ENCODE measurements around the gene CPE.

Gene CPE

DNA sequence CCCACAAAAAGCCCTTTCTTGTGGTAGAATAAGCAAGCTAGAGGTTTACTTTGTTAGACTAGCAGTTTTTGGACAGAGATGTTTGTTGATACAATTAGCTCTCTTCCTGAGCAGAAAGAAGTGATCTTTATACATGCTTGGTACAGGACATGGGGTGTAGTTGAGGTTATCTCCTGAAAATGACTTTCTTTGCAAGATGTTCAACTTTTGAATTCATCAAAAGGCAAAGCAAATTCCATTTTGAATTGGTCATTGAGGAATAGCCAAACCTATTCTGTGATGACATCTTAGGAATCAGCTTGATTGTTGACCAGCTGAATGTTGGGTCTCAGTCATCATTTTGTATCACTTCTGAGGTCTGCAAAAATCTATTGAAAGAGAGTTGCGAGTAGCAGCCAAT lies 3.8 kb downstream of the CPE start:
- Mint-ChIP-seq H3K4me1 (peaks cover 7% of the 10 kb centered on the region), H3K4me3 (no peak overlapping the region), H3K27ac (no peak overlapping the region), H3K9me3 (no peaks in the 10 kb centered on the region), H3K27me3 (peaks cover 43% of the 10 kb centered on the region)
- ATAC-seq (no peak), DNase-seq (no peak)

DNA sequence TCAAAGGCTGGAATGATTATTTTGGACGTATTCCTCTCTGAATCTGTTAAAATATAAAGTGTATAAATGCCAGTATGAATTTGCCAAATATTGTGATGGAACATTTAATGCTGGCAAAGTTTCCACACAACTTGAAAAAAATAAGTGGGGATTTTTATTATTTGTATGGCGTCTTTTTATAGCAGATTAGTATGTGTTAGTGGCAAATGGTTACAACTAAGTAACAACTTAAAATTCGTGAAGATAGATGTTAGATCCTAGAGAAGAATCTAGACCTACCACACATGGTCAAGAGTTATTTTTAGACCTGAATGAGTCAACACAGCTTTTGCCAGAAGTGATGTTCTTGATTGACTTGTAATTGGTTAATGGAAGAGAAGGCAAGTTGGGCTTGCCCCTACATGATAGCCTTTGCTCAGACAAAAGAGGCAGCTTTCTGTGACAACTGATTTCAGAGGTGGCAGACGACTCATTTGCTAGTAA lies 4.8 kb downstream of the CPE start:
- ATAC-seq (no peak), DNase-seq (no peak)
- no peak overlapping the region for H3K27ac Mint-ChIP-seq
- peaks cover 41% of the 10 kb centered on the region for H3K27me3 Mint-ChIP-seq
- no peaks in the 10 kb centered on the region for H3K9me3 Mint-ChIP-seq
- no peak overlapping the region for H3K4me3 Mint-ChIP-seq
- H3K4me1 Mint-ChIP-seq: peaks cover 5% of the 10 kb centered on the region

- peaks cover 37% of the 10 kb centered on the region for H3K27me3 Mint-ChIP-seq
- ATAC-seq: no peak
- no peak for DNase-seq
- H3K27ac Mint-ChIP-seq: no peak overlapping the region
- no peaks in the 10 kb centered on the region for H3K4me1 Mint-ChIP-seq
- no peak overlapping the region for H3K4me3 Mint-ChIP-seq
- no peaks in the 10 kb centered on the region for H3K9me3 Mint-ChIP-seq
Observed at GRCh38 chr4:165384186-165384585, 5.4 kb downstream of the CPE start.

- Mint-ChIP-seq H3K27ac (no peak overlapping the region), H3K4me3 (no peak overlapping the region), H3K9me3 (no peaks in the 10 kb centered on the region), H3K27me3 (peaks cover 33% of the 10 kb centered on the region), H3K4me1 (no peaks in the 10 kb centered on the region)
- DNase-seq (no peak), ATAC-seq (no peak)
Observed at GRCh38 chr4:165384598-165384997, 5.8 kb downstream of the CPE start.

- Mint-ChIP-seq H3K9me3 (no peaks in the 10 kb centered on the region), H3K4me3 (no peak overlapping the region), H3K4me1 (no peaks in the 10 kb centered on the region), H3K27me3 (peaks cover 28% of the 10 kb centered on the region), H3K27ac (no peak overlapping the region)
- no peak for ATAC-seq
- no peak for DNase-seq
Observed at GRCh38 chr4:165385126-165385525, 6.3 kb downstream of the CPE start.

GRCh38 chr4:165386328-165386727 lies 7.5 kb downstream of the CPE start:
- no peaks in the 10 kb centered on the region for H3K9me3 Mint-ChIP-seq
- no peak overlapping the region for H3K27ac Mint-ChIP-seq
- DNase-seq (no peak), ATAC-seq (no peak)
- no peak overlapping the region for H3K4me3 Mint-ChIP-seq
- peaks cover 27% of the 10 kb centered on the region for H3K27me3 Mint-ChIP-seq
- H3K4me1 Mint-ChIP-seq: no peaks in the 10 kb centered on the region

GRCh38 chr4:165388756-165389155 lies 9.9 kb downstream of the CPE start:
- no peak overlapping the region for H3K27ac Mint-ChIP-seq
- DNase-seq: no peak
- peaks cover 17% of the 10 kb centered on the region for H3K27me3 Mint-ChIP-seq
- no peaks in the 10 kb centered on the region for H3K4me1 Mint-ChIP-seq
- no peak overlapping the region for H3K4me3 Mint-ChIP-seq
- no peaks in the 10 kb centered on the region for H3K9me3 Mint-ChIP-seq
- ATAC-seq: no peak

DNA sequence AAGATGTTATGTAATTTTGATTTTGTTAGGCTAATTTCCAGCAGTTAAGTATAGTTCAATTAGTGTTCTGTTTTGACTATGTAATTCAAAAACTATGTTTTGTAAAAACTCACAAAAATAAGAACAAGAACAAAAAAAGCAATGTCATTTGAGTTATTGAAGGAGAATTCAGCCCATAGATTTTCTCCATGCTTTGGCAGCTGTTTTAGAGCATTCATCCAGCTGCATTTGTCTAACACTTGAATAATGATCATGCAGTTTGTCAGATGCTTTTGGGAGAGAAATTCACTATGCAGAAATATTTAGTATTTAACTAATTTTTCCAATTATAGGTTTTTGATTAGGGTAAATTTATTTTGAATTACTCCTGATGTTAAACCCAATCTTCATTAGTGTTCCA lies 14.2 kb downstream of the CPE start:
- Mint-ChIP-seq H3K4me3 (no peak overlapping the region), H3K27ac (no peak overlapping the region), H3K4me1 (no peaks in the 10 kb centered on the region), H3K27me3 (peaks cover 8% of the 10 kb centered on the region), H3K9me3 (no peaks in the 10 kb centered on the region)
- DNase-seq: no peak
- no peak for ATAC-seq

DNA sequence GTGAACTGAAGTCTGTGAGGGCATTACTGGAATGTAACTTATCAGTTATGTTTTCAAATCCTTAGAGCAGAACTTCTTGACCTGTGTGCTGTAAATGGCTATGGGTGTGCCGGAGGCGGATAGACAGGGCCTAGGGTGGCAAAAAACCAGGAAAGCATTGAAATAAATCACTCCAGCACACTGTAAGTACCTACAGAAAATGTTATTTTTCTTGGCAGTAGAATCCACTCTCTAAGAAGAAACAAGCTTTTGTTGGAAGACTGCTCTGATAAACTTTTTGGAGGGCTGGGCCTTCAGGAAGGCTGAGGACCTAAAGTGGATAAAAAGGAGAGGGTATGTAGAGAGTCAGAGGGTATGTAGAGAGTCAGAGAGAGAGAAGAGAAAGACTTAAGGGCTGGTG lies 14.9 kb downstream of the CPE start:
- no peak for ATAC-seq
- no peaks in the 10 kb centered on the region for H3K4me1 Mint-ChIP-seq
- no peak overlapping the region for H3K27ac Mint-ChIP-seq
- no peak for DNase-seq
- peaks cover 1% of the 10 kb centered on the region for H3K27me3 Mint-ChIP-seq
- no peak overlapping the region for H3K4me3 Mint-ChIP-seq
- no peaks in the 10 kb centered on the region for H3K9me3 Mint-ChIP-seq

- Mint-ChIP-seq H3K27me3 (no peaks in the 10 kb centered on the region), H3K4me1 (no peaks in the 10 kb centered on the region), H3K4me3 (no peak overlapping the region), H3K9me3 (no peaks in the 10 kb centered on the region), H3K27ac (no peak overlapping the region)
- DNase-seq: no peak
- ATAC-seq: no peak
Observed at GRCh38 chr4:165394275-165394674, 15.5 kb downstream of the CPE start.

DNA sequence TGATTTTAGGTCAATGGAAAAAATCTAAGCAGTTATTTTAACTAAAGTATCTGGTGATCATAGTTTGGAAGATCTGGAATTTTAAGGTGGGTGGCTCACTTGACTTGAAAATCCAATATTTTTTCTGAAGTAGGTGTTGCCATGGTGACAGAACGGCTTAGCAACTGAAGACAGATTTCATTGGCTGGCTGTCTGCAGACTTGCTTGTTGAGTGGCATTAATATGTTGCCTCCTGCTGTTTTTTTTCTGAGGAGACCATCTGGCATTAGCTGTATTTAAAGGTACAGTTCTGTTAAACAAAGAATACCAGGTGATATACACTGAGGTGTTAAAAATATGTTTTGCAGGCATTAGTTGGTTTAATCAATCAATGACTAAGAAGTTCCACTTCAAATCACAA lies 19.8 kb downstream of the CPE start:
- Mint-ChIP-seq H3K9me3 (no peaks in the 10 kb centered on the region), H3K4me1 (no peaks in the 10 kb centered on the region), H3K27me3 (no peaks in the 10 kb centered on the region), H3K27ac (no peak overlapping the region), H3K4me3 (no peak overlapping the region)
- ATAC-seq (no peak), DNase-seq (no peak)

DNA sequence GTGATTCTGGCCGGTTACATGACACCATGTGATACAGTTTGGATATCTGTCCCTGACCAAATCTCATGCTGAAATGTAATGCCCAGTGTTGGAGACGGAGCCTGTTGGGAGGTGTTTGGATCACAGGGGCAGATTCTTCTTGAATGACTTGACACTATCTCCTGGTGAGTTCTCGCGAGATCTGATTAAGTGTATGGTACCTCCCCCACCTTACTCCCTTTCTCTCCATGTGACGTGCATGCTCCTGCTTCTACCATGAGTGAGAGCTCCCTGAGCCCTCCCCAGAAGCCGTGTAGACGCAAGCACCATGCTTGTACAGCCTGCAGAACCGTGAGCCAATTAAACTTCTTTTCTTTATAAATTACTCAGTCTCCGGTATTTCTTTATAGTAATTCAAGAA lies 23.6 kb downstream of the CPE start:
- Mint-ChIP-seq H3K27ac (no peak overlapping the region), H3K27me3 (no peaks in the 10 kb centered on the region), H3K4me1 (no peaks in the 10 kb centered on the region)

DNA sequence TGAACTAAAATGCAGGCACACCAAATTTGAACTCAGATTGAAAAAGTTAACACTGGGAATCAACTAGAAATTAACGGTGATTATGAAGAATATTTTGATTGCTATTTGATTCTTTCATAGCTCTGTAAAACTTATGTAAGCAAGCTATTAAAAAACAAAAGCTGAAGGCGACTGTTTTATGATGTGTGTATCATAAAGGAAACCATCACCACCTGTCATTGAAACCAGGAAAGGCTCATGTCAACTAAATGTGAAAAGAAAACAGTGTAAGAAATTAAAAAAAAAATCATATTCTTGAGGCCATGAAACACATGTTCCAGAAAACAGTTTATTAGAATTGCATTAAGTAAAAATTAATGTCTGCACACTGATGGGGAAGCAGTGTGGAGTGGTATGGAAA lies 24.2 kb downstream of the CPE start:
- Mint-ChIP-seq H3K27me3 (no peaks in the 10 kb centered on the region), H3K9me3 (no peaks in the 10 kb centered on the region), H3K27ac (no peak overlapping the region), H3K4me3 (no peak overlapping the region), H3K4me1 (no peaks in the 10 kb centered on the region)
- DNase-seq (no peak), ATAC-seq (no peak)

More for the DNA sequence above, 23.6 kb downstream of the CPE start:
- ATAC-seq (no peak), DNase-seq (no peak)
- Mint-ChIP-seq H3K4me3 (no peak overlapping the region), H3K9me3 (no peaks in the 10 kb centered on the region)

GRCh38 chr4:165403637-165404036 lies 24.8 kb downstream of the CPE start:
- ATAC-seq: no peak
- Mint-ChIP-seq H3K9me3 (no peaks in the 10 kb centered on the region), H3K4me3 (no peak overlapping the region), H3K27ac (no peak overlapping the region), H3K27me3 (no peaks in the 10 kb centered on the region), H3K4me1 (no peaks in the 10 kb centered on the region)
- no peak for DNase-seq

- no peak for ATAC-seq
- H3K4me1 Mint-ChIP-seq: no peaks in the 10 kb centered on the region
- no peak for DNase-seq
- no peaks in the 10 kb centered on the region for H3K9me3 Mint-ChIP-seq
- no peaks in the 10 kb centered on the region for H3K27me3 Mint-ChIP-seq
- H3K27ac Mint-ChIP-seq: no peak overlapping the region
- H3K4me3 Mint-ChIP-seq: no peak overlapping the region
Observed at GRCh38 chr4:165404080-165404479, 25.3 kb downstream of the CPE start.

DNA sequence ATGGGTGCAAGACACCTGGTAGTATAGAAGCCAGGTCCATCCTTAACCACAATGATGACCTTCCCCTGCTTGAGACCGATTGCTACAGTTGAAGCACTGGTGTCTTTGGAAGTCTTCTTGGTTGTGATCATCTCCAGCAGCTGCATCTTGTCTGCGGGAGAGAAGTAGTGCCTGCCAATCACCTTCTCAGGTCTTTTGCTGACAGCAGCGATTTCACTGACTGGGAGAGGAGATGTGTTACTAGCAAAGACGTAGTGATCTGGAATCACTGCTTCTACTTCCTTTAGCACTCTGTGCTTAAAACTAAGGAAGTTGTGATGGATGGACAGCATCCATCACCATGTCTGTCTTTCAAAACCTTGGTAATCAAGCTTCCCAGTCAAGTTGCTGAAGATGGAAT lies 25.9 kb downstream of the CPE start:
- no peak overlapping the region for H3K27ac Mint-ChIP-seq
- H3K4me1 Mint-ChIP-seq: no peaks in the 10 kb centered on the region
- no peak for ATAC-seq
- DNase-seq: no peak
- H3K27me3 Mint-ChIP-seq: no peaks in the 10 kb centered on the region
- H3K9me3 Mint-ChIP-seq: no peaks in the 10 kb centered on the region
- no peak overlapping the region for H3K4me3 Mint-ChIP-seq

DNA sequence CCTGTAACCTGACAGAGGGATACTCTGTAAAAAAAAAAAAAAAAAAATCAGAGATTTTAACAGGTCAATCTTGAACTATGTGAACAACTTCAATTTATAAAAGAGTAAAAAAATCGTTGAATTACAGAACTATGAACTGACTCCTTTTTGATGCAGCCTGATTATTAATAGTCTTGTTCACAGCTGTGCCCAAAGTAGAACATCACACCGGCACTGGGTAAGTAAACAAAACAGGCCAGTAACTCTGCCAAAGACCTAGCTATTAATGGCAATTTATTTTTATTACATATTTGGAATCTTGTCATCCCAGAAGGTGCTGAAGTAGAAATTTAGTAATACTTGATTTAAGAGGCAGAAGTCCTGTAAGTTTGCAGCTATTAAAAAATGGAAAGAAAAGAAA lies 31.4 kb downstream of the CPE start:
- Mint-ChIP-seq H3K4me1 (no peaks in the 10 kb centered on the region), H3K27me3 (no peaks in the 10 kb centered on the region)
- no peak for ATAC-seq

GRCh38 chr4:165415910-165416309 lies 37.1 kb downstream of the CPE start:
- H3K27ac Mint-ChIP-seq: no peak overlapping the region

More for the DNA sequence above, 31.4 kb downstream of the CPE start:
- H3K4me3 Mint-ChIP-seq: no peak overlapping the region
- H3K27ac Mint-ChIP-seq: no peak overlapping the region
- DNase-seq: no peak
- H3K9me3 Mint-ChIP-seq: no peaks in the 10 kb centered on the region

More at GRCh38 chr4:165415910-165416309, 37.1 kb downstream of the CPE start:
- no peak overlapping the region for H3K4me3 Mint-ChIP-seq
- no peaks in the 10 kb centered on the region for H3K4me1 Mint-ChIP-seq
- ATAC-seq: no peak
- H3K9me3 Mint-ChIP-seq: no peaks in the 10 kb centered on the region
- no peak for DNase-seq
- H3K27me3 Mint-ChIP-seq: no peaks in the 10 kb centered on the region

Data from stimulated activated naive CD8-positive, alpha-beta T cell treated with anti-CD3 and anti-CD28 coated beads, Interleukin-15, amount 100 ng/mL, for 72 hours (primary cell).